HepG2 (cell line): Measurements from ENCODE around the gene USP19. TPM values are rescaled to one million over a fixed set of nuclear protein-coding genes. Genes with fewer than 3 reads are reported as not detected.

Experiments
- GZF1 ChIP-seq: sonication (generic); formaldehyde crosslinking; IDR thresholded peaks from 2 replicates; pipeline ENCODE4 v1.5.1; 2020; ENCODE audit warnings: mild to moderate bottlenecking, missing genetic modification reagents
- HOXD1 ChIP-seq: sonication (generic); formaldehyde crosslinking; IDR thresholded peaks from 2 replicates; pipeline ENCODE4 v1.5.0; 2020; ENCODE audit warnings: missing genetic modification reagents
- KAT8 ChIP-seq: IDR thresholded peaks from 2 replicates; pipeline ENCODE4 v1.6.1; 2016; ENCODE audit warnings: missing genetic modification reagents, missing compliant biosample characterization
- NFE2L1 ChIP-seq: sonication (generic); formaldehyde crosslinking; IDR thresholded peaks from 2 replicates; pipeline ENCODE4 v1.4.0; 2020; ENCODE audit warnings: missing genetic modification reagents, mild to moderate bottlenecking, borderline replicate concordance
- NR3C1 ChIP-seq: sonication (generic); formaldehyde crosslinking; IDR thresholded peaks from 2 replicates; pipeline ENCODE4 v1.4.0; 2020; ENCODE audit warnings: missing genetic modification reagents
- PAX8 ChIP-seq: sonication (generic); formaldehyde crosslinking; IDR thresholded peaks from 2 replicates; pipeline ENCODE4 v1.8.0; 2022; ENCODE audit warnings: mild to moderate bottlenecking, missing genetic modification reagents, borderline replicate concordance
- PHF21A ChIP-seq: sonication (generic); formaldehyde crosslinking; IDR thresholded peaks from 2 replicates; pipeline ENCODE4 v1.5.0; 2020; ENCODE audit warnings: mild to moderate bottlenecking, missing genetic modification reagents
- RFX3 ChIP-seq: IDR thresholded peaks from 2 replicates; pipeline ENCODE4 v1.6.1; 2016; ENCODE audit warnings: missing biosample characterization, missing genetic modification reagents
- SP1 ChIP-seq, 2 experiments: fragments of 450-650 bp in 1 of 2; sonication (generic) in 1 of 2; formaldehyde crosslinking in 1 of 2; IDR thresholded peaks; 2 replicates each; pipeline versions ENCODE4 v1.4.0 to v1.6.1; 2016 to 2020; ENCODE audit warnings: missing genetic modification reagents in 1 of 2
- ZKSCAN8 ChIP-seq: IDR thresholded peaks from 2 replicates; pipeline ENCODE4 v1.6.1; 2016; ENCODE audit warnings: borderline replicate concordance, missing genetic modification reagents, missing compliant biosample characterization
- ZNF20 ChIP-seq: sonication (generic); formaldehyde crosslinking; IDR thresholded peaks from 2 replicates; pipeline ENCODE4 v1.4.0; 2020; ENCODE audit warnings: mild to moderate bottlenecking, moderate library complexity, missing genetic modification reagents
- ZNF510 ChIP-seq: sonication (generic); formaldehyde crosslinking; IDR thresholded peaks from 2 replicates; pipeline ENCODE4 v1.4.0; 2020; ENCODE audit warnings: low read depth, mild to moderate bottlenecking, missing genetic modification reagents
- ZNF615 ChIP-seq: sonication (generic); formaldehyde crosslinking; IDR thresholded peaks from 2 replicates; pipeline ENCODE4 v1.5.0; 2020; ENCODE audit warnings: mild to moderate bottlenecking, missing genetic modification reagents, borderline replicate concordance
- ZNF672 ChIP-seq: sonication (generic); formaldehyde crosslinking; IDR thresholded peaks from 2 replicates; pipeline ENCODE4 v1.8.1; 2022; ENCODE audit warnings: missing genetic modification reagents
- ZNF7 ChIP-seq: IDR thresholded peaks from 2 replicates; pipeline ENCODE4 v1.6.1; 2016; ENCODE audit warnings: missing biosample characterization, missing genetic modification reagents
- ZNF720 ChIP-seq: sonication (generic); formaldehyde crosslinking; IDR thresholded peaks from 2 replicates; pipeline ENCODE4 v1.4.0; 2020; ENCODE audit warnings: missing genetic modification reagents
- ZNF891 ChIP-seq: sonication (generic); formaldehyde crosslinking; IDR thresholded peaks from 2 replicates; pipeline ENCODE4 v1.5.0; 2020; ENCODE audit warnings: mild to moderate bottlenecking, missing genetic modification reagents
- ZSCAN29 ChIP-seq: sonication (generic); formaldehyde crosslinking; conservative IDR thresholded peaks from 2 replicates; pipeline ENCODE4 v1.4.0; 2020; ENCODE audit warnings: mild to moderate bottlenecking, missing genetic modification reagents
- polyA plus RNA-seq, 8 experiments: library from polyadenylated mRNA; depleted of rRNA in 3 of 8; stranded (reverse) in 7 of 8; unstranded in 1 of 8; fragments of >200 nt; fragmentation: Illumina TruSeq in 4 of 8; extraction: Trizol in 4 of 8; gene quantifications; 2 replicates each; pipeline versions ENCODE4 v1.2.1 to v1.2.3, GENCODE V29; 2011 to 2016; ENCODE audit warnings: low read depth in 4 of 8, missing spikeins in 1 of 8, mixed read lengths in 1 of 8; ENCODE audit not compliant: insufficient read depth in 1 of 8
- total RNA-seq, 5 experiments: library from RNA; depleted of rRNA; stranded (reverse); fragments of >200 nt; fragmentation: Illumina TruSeq; extraction: Trizol; gene quantifications; 2 replicates each; pipeline ENCODE4 v1.2.3, GENCODE V29; 2016; ENCODE audit warnings: low read depth in 1 of 5
- TF ChIP-seq, protein P1 (sequence below): sonication (generic); formaldehyde crosslinking; IDR thresholded peaks from 2 replicates; pipeline ENCODE4 v1.4.0; 2020; ENCODE audit warnings: missing genetic modification reagents
- TF ChIP-seq, protein P2 (sequence below): sonication (generic); formaldehyde crosslinking; IDR thresholded peaks from 2 replicates; pipeline ENCODE4 v1.8.0; 2022; ENCODE audit warnings: missing genetic modification reagents, mild to moderate bottlenecking, borderline replicate concordance
- TF ChIP-seq, protein P3 (sequence below): sonication (generic); formaldehyde crosslinking; IDR thresholded peaks from 2 replicates; pipeline ENCODE4 v1.8.0; 2022; ENCODE audit warnings: mild to moderate bottlenecking, missing genetic modification reagents; ENCODE audit not compliant: insufficient replicate concordance
- TF ChIP-seq, protein P4 (sequence below): sonication (generic); formaldehyde crosslinking; IDR thresholded peaks from 2 replicates; pipeline ENCODE4 v1.5.0; 2020; ENCODE audit warnings: missing genetic modification reagents, mild to moderate bottlenecking, borderline replicate concordance
- TF ChIP-seq, protein P5 (sequence below): sonication (generic); formaldehyde crosslinking; IDR thresholded peaks from 2 replicates; pipeline ENCODE4 v1.8.0; 2022; ENCODE audit warnings: missing genetic modification reagents, low read depth, mild to moderate bottlenecking, borderline replicate concordance

USP19 gene
- total and polyA plus RNA-seq, 2 of the 13 experiments (the other 11 are each of a cell fraction or from before 2014, with no cell fraction given), result 28.3 to 31.7 TPM

DNA sequence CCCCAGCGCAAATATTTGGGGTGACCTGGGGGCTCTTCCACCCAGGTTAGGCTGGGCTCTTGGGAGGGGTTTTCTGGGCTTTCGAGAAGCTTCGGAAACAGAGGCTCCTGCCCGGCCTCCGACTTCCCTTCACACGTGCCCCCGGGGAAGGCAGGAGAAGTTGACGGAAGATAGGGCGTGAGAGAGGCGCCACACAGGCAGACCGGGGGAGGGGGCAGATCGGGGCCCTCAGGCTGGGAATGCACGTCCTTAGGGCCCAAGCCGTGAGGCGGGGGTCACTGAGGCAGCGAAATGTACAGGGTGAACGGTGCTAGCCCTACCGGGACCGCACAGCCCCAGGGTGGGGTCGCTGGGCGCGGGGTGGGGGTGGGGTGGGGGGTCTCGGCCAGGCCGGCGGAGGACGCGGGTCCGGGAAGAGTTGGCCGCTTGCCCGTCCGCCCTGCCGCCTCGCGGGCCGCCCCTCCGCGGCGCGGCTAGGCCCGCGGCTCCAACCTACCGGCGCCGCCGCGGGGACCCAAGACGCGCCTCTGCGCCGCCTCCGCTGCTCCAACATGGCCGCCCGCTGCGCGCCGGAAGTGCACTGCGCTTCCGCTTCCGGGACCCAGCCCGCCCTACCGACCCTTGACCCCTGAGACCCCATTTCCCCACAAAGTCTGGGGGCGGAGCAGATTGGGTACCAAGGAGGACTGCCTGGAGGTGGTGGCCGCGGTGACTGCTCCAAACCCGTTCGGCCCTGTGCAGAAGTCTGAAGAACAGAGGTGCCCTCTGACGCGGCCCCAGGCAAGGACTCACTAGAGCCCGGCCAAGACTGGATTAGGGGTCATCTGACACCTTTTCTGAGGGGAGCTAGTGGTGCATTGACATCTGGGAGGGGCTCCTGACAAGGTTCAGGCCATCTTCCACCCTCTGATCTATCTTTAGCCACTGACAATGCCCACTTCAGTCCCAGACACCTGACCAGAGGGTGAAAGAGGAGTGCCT is 45.4 kb upstream of the USP19 start, which contains the start of gene CCDC71 (continued):
- TF ChIP-seq, protein P1, sequence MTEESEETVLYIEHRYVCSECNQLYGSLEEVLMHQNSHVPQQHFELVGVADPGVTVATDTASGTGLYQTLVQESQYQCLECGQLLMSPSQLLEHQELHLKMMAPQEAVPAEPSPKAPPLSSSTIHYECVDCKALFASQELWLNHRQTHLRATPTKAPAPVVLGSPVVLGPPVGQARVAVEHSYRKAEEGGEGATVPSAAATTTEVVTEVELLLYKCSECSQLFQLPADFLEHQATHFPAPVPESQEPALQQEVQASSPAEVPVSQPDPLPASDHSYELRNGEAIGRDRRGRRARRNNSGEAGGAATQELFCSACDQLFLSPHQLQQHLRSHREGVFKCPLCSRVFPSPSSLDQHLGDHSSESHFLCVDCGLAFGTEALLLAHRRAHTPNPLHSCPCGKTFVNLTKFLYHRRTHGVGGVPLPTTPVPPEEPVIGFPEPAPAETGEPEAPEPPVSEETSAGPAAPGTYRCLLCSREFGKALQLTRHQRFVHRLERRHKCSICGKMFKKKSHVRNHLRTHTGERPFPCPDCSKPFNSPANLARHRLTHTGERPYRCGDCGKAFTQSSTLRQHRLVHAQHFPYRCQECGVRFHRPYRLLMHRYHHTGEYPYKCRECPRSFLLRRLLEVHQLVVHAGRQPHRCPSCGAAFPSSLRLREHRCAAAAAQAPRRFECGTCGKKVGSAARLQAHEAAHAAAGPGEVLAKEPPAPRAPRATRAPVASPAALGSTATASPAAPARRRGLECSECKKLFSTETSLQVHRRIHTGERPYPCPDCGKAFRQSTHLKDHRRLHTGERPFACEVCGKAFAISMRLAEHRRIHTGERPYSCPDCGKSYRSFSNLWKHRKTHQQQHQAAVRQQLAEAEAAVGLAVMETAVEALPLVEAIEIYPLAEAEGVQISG, result peak; percentile 86
- TF ChIP-seq KAT8 (peak; percentile 95), ZSCAN29 (CRISPR knock-in tag) (no peak), RFX3 (CRISPR knock-in tag) (no peak), PHF21A (no peak), ZNF615 (no peak), ZNF510 (CRISPR knock-in tag) (no peak), ZNF7 (CRISPR knock-in tag) (no peak), ZNF891 (CRISPR knock-in tag) (no peak), GZF1 (CRISPR knock-in tag) (no peak), ZNF720 (CRISPR knock-in tag) (no peak), PAX8 (no peak; the same call in 1 of the 2 replicates), ZKSCAN8 (no peak), NR3C1 (CRISPR knock-in tag) (no peak), SP1 (IDR thresholded peaks at IDR 0.05) (no peak), SP1 (CRISPR knock-in tag; IDR thresholded peaks at IDR 0.05) (peak; percentile 36; the same call in 1 of the 2 replicates), ZNF672 (CRISPR knock-in tag) (no peak), ZNF20 (CRISPR knock-in tag) (no peak), HOXD1 (CRISPR knock-in tag) (no peak), NFE2L1 (no peak)
- TF ChIP-seq, protein P2, sequence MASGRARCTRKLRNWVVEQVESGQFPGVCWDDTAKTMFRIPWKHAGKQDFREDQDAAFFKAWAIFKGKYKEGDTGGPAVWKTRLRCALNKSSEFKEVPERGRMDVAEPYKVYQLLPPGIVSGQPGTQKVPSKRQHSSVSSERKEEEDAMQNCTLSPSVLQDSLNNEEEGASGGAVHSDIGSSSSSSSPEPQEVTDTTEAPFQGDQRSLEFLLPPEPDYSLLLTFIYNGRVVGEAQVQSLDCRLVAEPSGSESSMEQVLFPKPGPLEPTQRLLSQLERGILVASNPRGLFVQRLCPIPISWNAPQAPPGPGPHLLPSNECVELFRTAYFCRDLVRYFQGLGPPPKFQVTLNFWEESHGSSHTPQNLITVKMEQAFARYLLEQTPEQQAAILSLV (CRISPR knock-in tag), result no peak
- TF ChIP-seq, protein P3, sequence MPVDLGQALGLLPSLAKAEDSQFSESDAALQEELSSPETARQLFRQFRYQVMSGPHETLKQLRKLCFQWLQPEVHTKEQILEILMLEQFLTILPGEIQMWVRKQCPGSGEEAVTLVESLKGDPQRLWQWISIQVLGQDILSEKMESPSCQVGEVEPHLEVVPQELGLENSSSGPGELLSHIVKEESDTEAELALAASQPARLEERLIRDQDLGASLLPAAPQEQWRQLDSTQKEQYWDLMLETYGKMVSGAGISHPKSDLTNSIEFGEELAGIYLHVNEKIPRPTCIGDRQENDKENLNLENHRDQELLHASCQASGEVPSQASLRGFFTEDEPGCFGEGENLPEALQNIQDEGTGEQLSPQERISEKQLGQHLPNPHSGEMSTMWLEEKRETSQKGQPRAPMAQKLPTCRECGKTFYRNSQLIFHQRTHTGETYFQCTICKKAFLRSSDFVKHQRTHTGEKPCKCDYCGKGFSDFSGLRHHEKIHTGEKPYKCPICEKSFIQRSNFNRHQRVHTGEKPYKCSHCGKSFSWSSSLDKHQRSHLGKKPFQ, result no peak
- TF ChIP-seq, protein P4, sequence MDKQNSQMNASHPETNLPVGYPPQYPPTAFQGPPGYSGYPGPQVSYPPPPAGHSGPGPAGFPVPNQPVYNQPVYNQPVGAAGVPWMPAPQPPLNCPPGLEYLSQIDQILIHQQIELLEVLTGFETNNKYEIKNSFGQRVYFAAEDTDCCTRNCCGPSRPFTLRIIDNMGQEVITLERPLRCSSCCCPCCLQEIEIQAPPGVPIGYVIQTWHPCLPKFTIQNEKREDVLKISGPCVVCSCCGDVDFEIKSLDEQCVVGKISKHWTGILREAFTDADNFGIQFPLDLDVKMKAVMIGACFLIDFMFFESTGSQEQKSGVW (CRISPR knock-in tag), result no peak
- TF ChIP-seq, protein P5, sequence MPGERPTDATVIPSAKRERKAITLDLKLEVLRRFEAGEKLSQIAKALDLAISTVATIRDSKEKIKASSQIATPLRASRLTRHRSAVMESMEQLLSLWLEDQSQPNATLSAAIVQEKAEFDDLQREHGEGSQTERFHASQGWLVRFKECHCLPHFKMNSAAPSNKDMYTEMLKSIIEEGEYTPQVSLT (CRISPR knock-in tag), result no peak
